NOMO-1 (cell line): ENCODE measurements around the gene NRAP.

Experiments
- DNase-seq, 2 experiments: peaks; one replicate each; lab custom pipeline; 2025; ENCODE audit not compliant: unreplicated experiment in 2 of 2; lab: John Stamatoyannopoulos, UW

NRAP gene

DNA sequence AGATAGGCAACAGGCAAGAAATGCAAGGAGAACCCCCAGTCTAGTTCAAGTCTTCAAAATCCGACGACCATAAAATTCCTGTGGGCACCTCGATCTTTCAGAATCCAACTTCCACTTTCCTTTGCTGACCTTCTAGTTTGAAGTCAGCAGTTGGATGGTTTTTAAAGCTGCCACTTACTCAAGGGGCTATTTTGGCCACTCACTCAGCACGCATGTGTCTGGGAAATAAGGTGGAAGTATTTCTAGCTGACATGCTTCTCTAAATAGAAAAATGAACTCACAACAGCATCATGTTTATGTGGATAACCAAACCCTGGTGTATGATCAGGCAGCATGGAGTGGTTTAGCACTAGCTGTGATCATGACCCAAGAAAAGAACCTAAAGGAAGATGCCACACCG lies at the start of gene NRAP:
TSS of gene NRAP (minus strand) at position 134 of the 400 bp plus-strand sequence. CDS start 159 bp downstream, outside the sequence.
- DNase-seq = no peak

DNA sequence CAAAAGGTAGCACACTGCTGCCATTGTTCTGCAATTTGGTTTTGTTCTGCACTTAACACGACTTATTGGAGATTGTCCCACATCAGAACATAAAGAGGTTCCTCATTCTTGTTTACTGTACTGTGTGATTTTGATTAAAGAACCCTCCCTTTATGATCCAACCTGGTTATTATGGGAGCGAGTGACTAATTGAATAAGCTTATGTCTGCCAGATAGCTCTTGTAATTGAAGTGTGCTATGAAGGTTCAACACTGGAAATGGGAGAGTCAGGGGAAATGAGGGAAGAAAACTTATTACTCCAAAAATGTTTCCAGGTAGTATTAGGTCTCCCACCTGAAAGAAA lies 49.8 kb upstream of the NRAP start:
- no peak for DNase-seq

- no peak for DNase-seq
These were observed 49.2 kb upstream of the NRAP start for GRCh38 chr10:113712755-113713639.

- no peak for DNase-seq
These were observed 48.2 kb upstream of the NRAP start for GRCh38 chr10:113712024-113712423.

GRCh38 chr10:113711142-113711541 lies 47.3 kb upstream of the NRAP start:
- no peak for DNase-seq

- DNase-seq = no peak
These were observed 45.5 kb upstream of the NRAP start for GRCh38 chr10:113709221-113709838.

DNA sequence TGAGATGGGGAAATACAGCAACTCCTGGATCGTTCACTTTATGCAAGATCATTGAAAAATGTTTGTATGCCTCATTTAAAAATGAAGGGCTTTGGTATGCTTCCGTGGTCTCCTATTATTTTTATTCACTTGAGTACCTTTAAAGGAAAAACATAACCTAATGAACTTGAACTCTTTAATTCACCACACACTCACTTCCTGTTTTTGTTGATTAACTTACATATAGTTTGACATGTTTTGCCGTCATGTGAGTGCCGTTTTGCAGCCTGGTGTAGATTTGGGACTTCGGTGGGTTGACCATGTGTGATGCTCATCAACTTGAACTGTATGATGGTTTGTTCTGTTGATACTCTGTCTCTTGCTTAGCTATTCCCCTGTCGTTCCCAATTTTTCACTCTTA lies 44.8 kb upstream of the NRAP start:
- DNase-seq = no peak

DNA sequence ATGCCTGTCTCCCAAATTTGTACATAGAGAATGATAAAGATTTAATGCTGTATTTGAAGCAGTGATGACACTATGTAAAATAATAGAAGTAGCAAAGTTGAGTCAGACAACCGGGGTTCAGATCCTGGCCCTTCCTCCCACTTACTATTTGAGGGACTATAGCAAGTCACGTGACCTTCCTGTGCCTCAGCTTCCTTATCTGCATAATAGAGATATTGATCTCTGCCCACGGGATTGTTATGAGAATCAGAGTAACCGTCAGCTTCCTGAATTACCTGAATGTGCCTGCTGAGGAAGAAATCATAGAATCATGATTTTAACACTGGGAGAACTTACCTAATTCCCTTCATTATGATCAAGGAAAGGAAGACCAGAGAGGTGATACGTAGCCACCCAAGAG lies 42.8 kb upstream of the NRAP start:
- DNase-seq = no peak

GRCh38 chr10:113705344-113705652 lies 41.5 kb upstream of the NRAP start:
- DNase-seq = no peak

- peak in 1 of 2 experiments; percentile 2 for DNase-seq
These were observed 40.9 kb upstream of the NRAP start for GRCh38 chr10:113704637-113705343.

- DNase-seq = no peak
These were observed 33.8 kb upstream of the NRAP start for GRCh38 chr10:113697595-113697994.

DNA sequence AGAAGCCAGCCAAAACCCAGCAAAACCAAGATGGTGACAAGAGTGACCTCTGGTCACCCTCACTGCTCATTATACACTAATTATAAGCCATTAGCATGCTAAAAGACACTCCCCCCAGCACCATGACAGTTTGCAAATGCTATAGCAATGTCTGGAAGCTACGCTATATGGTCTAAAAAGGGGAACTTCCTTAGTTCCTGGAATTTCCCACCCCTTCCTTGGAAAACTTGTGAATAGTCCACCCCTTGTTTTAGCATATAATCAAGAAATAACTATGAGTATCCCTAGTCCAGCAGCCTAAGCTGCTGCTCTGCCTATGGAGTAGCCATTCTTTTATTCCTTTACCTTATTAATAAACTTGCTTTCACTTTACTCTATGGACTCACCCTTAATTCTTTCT lies 31.9 kb upstream of the NRAP start:
- DNase-seq = no peak

GRCh38 chr10:113693348-113693747 lies 29.5 kb upstream of the NRAP start:
- no peak for DNase-seq

GRCh38 chr10:113692271-113692670 lies 28.4 kb upstream of the NRAP start:
- DNase-seq = no peak

GRCh38 chr10:113691381-113691780 lies 27.5 kb upstream of the NRAP start:
- no peak for DNase-seq

- no peak for DNase-seq
These were observed 26.9 kb upstream of the NRAP start for GRCh38 chr10:113690749-113691148.

DNA sequence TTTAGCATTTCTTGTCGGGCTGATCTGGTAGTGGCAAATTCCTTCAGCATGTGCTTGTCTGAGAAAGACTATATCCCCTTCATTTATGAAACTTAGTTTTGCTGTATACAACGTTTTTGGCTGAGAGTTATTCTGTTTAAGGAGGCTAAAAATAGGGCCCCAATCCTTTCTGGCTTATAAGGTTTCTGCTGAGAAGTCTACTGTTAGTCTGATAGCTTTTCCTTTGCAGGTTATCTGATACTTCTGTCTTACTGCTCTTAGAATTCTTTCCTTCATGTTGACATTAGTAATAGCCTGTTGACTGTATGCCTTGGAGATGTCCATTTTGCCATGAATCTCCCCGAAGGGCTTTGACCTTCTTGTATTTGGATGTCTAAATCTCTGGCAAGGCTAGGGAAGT lies 25.7 kb upstream of the NRAP start:
- no peak for DNase-seq

DNA sequence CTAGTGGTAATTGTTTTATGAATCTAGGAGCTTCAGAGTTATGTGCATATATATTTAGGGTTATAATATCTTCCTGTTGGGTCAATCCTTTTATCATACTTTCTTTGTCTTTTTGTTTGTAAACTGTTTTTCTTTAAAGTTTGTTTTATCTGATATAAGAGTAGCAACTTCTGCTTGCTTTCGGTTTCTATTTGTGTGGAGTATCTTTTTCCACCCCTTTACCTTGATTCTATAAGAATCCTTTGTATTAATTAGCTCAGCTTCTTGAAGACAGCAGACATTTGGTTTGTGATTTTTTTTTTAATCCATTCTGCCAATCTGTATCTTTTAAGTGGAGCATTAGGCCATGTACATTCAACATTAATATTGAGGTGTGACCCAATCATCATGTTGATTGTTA lies 25.2 kb upstream of the NRAP start:
- DNase-seq = no peak

DNA sequence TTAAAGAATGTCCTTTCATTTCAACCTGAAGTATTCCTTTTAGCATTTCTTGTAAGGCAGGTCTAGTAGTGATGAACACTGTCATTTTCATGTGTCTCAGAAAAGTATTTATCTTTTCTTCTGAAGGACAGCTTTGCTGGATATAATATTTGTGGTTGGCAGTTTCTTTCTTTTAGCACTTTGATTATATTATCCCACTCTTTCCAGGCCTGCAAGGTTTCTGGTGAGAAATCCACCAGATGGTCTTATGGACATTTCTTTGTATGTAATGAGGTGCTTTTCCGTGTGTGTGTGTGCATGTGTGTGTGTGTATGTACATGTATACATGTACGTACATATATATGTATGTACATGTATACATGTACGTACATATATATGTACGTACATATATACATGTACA lies 23.2 kb upstream of the NRAP start:
- no peak for DNase-seq

DNA sequence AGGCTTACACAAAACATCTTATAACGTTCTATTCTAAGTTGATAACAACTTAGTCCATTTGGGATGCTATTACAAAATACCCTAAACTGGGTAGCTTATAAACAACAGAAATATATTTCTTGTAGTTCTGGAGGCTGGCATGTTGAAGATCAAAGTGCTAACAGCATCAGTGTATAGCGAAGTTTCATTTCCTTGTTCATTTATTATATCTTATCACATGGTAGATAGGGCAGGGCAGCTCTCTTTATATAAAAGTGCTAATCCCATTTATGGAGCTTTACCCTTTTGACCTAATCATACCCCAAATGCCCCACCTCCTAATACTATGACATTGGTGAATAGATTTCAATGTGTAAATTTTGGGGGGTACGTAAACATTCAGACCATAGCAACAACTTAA lies 22.2 kb upstream of the NRAP start:
- no peak for DNase-seq

DNA sequence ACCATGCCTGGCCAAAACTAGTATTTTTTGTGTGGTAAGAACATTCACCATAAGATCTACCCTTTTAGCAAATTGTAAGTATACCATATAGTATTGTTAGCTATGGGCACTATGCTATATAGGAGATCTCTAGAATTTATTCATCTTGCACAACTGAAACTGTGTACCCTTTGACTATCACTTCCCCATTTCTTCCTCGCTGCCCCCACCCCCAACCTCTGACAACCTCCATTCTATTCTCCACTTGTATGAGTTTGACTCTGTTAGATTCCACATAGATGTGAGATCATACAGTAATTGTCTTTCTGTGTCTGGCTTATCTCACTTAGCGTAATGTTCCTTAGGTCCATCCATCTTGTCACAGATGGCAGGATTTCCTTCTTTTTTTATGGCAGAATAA lies 19.5 kb upstream of the NRAP start:
- DNase-seq = peak; percentile 42 to 50
